Muscle of arm (tissue), 14 donors: Measurements from ENCODE around the gene DSPP. TPM values are rescaled to one million over a fixed set of nuclear protein-coding genes. Genes with fewer than 3 reads are reported as not detected.
"Not testable (repeated sequence)": the region's sequence is repeated elsewhere in the genome, so short reads cannot be mapped to it uniquely, and the experiment has no call there.

Source experiments
- DNase-seq: peaks from one replicate; pipeline ENCODE4 v3.0.0-alpha.2; 2013
- long read RNA-seq, 11 donors: transcript quantifications; one replicate each; lab custom pipeline, GENCODE V29; 2026
- polyA plus RNA-seq, 12 donors: library from polyadenylated mRNA; unstranded; fragments of 120-200 nt; gene quantifications; one replicate each; pipeline ENCODE4 v1.2.1, GENCODE V29; 2013; ENCODE audit not compliant: insufficient read length in 12 of 12

DSPP gene
- under 1 TPM in 4 of 12 donors, not detected in 8; 0.04 to 0.05 (median 0.04) TPM for polyA plus RNA-seq
- long read RNA-seq, donor 1 = 0 reads
- long read RNA-seq, donor 2 = 0 reads
- long read RNA-seq, donor 3 = 0 reads
- long read RNA-seq, donor 4 = 0 reads
- long read RNA-seq, donor 5 = 0 reads
- long read RNA-seq, donor 6 = 0 reads
- long read RNA-seq, donor 7 = 0 reads
- long read RNA-seq, donor 8 = 0 reads
- long read RNA-seq, donor 9 = 0 reads
- long read RNA-seq, donor 10 = 0 reads
- long read RNA-seq, donor 11 = 0 reads

GRCh38 chr4:87608229-87608628, at the start of gene DSPP:
TSS of gene DSPP (plus strand) at chr4:87608529. CDS start at chr4:87610909, 2,380 bp downstream.
- no peak for DNase-seq

- DNase-seq = no peak
These were observed 49.1 kb upstream of the DSPP start for GRCh38 chr4:87559090-87559837.

GRCh38 chr4:87560802-87561201, 47.5 kb upstream of the DSPP start:
- DNase-seq = no peak

GRCh38 chr4:87565746-87566145, 42.6 kb upstream of the DSPP start:
- DNase-seq = no peak

- no peak for DNase-seq
These were observed 42.1 kb upstream of the DSPP start for GRCh38 chr4:87566276-87566675.

- no peak for DNase-seq
These were observed 41.1 kb upstream of the DSPP start for GRCh38 chr4:87567191-87567590.

- DNase-seq = no peak
These were observed 38.0 kb upstream of the DSPP start for GRCh38 chr4:87570290-87570805.

- DNase-seq = not testable (repeated sequence)
These were observed 34.0 kb upstream of the DSPP start for GRCh38 chr4:87574376-87574775.

GRCh38 chr4:87574996-87575395, 33.3 kb upstream of the DSPP start:
- no peak for DNase-seq

- DNase-seq = no peak
These were observed 32.9 kb upstream of the DSPP start for GRCh38 chr4:87575408-87575807.

- no peak for DNase-seq
These were observed 32.3 kb upstream of the DSPP start for GRCh38 chr4:87575983-87576382.

GRCh38 chr4:87579478-87579877, 28.9 kb upstream of the DSPP start:
- DNase-seq = no peak

GRCh38 chr4:87580057-87580456, 28.3 kb upstream of the DSPP start:
- no peak for DNase-seq

GRCh38 chr4:87584222-87584908, 24.0 kb upstream of the DSPP start:
- no peak for DNase-seq

- peak; percentile 39 for DNase-seq
These were observed 18.8 kb upstream of the DSPP start for GRCh38 chr4:87589531-87589930.

GRCh38 chr4:87592124-87592523, 16.2 kb upstream of the DSPP start:
- no peak for DNase-seq

- DNase-seq = no peak
These were observed 7.0 kb upstream of the DSPP start for GRCh38 chr4:87601361-87601760.

GRCh38 chr4:87614292-87614890, 6.1 kb downstream of the DSPP start:
- no peak for DNase-seq

GRCh38 chr4:87616268-87616667, 7.9 kb downstream of the DSPP start:
- no peak for DNase-seq

- no peak for DNase-seq
These were observed 11.8 kb downstream of the DSPP start for GRCh38 chr4:87620086-87620485.

- no peak for DNase-seq
These were observed 12.2 kb downstream of the DSPP start for GRCh38 chr4:87620491-87620890.

GRCh38 chr4:87622303-87622702, 14.0 kb downstream of the DSPP start:
- no peak for DNase-seq
